Endothelial cell of hepatic sinusoid (primary cell): ENCODE measurements around the gene CTNND1.

Experiments
- in situ Hi-C: cut with HindIII; loops from 2 replicates; pipeline ENCODE4 v1.10.0; 2017; ENCODE audit warnings: low sequenced_read_pairs

CTNND1 gene

DNA sequence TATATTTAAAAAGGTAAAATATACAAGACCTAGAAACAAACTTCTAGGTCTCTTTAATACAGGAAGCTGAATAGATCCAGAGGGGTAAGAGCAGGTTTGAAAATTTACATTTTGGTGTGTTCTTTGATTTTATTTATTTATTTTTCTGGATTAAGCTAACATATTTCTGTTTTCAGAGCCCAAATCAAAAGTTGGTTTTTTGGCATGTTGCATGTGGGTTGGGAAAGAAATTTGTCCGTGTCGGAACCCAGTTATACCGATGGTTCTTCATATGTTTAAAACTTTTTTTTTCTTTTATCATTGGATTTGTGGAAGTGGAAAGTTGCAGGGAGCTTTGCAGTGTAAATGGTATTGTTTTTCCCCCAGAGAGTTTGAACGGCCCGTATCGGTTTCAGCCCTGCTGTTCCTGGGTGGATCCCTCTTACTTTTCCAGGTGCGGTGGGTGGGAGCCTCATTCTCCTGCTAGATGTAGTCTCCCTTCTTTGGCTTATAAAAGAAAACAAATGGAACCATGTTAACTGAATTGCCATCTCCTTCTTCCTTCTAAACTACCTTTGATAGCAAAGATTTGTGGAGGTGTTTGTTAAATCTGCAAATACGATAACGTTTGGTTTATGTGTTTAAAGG, 746 bp downstream of the CTNND1 start:
- in situ Hi-C loops, result no loop called here

DNA sequence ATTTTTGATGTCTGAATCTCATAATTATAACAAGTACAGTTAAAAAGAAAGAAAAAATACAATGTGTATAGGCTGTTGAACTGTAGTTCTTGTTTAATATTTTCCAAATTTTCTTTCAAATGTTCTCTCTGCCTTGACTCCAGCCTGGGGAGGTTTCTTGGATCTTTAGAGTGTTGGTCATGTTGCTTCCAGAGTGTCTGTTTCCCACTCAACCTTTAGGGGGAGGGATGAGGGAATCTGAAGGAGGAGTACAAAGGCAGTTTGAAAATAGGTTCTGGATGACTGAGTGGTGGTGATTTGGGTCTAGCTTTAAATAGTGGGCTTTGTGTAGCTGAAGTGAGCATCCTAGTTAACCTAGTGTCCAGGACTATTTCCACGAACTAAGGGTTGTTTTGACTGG, 2.0 kb downstream of the CTNND1 start:
- in situ Hi-C loops, result no loop called here

DNA sequence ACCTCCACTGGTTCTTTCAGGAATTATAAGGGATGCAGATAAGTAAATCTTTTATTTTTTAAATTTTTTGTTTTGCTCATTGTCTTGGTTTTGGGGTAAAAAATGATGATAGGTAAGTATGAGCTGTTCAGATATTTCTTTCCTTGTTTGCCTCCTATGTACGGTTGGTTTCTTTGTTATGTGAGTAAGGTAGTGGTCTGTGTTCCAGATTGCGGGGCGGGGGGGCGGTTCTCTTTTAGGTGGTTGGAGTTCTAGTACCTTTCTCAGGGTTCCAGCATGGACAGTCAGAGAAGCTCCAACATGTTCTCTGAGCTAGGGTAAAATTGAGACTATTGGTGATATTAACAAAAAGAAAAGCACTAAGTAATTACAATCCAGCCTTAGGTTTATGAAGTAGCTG, 2.4 kb downstream of the CTNND1 start:
- in situ Hi-C loops, result no loop called here

DNA sequence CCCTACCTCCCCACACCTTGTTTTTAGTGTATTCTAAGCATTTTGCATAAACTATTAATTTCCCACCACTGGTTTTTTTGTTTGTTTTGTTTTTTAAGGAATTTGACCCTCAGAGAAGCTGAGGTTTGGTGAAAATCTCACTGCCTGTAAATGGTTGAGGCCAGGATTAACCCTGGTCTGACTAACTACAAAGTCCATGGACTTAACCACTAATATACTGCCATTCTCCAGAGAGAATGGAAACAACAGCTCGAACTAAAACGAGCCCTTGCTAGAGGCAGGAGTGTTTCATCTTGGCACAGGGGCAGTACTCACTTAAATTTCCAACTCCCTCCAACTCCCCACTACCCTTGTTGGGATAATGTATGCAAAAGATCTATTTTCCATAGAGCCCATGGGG, 3.0 kb downstream of the CTNND1 start:
- in situ Hi-C loops, result no loop called here

DNA sequence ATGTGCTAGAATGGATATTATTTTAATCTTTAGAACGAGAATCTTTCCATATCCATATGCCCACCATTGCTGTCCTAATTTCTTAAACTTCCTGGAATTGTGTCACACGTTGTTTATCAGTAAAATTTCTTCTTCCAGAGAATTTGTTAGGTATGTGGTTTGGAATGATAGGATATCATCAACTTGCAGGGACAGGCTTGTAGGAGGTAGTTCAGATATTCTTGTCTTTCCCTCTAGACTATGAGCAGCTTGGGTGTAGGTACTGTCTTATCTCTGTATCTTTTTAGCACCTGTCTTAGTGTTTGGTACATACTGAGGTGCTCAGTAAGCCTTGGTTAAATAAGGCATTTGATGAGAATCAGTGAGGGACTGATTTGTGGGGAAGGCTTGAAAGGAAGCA, 3.4 kb downstream of the CTNND1 start:
- in situ Hi-C loops, result no loop called here

DNA sequence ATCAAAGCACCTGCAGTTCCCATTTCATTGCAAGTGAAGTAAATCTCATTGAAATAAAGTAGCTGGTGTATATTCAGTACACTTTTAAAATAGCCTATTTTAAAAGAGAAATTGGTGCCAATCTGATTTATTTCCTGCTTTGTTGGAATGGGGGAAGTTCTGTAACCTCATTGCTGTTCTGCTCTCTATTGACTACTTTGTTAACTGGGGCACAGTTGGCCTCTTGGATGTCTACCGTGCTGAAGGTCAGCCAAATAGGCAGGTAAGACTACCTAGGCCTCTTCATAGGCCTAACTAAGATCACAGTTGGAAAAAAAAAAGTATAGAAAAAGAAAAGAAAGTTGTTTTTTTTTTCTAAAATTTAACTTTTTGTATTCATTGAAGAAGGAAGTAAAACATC, 9.2 kb downstream of the CTNND1 start:
- in situ Hi-C loops, result no loop called here

DNA sequence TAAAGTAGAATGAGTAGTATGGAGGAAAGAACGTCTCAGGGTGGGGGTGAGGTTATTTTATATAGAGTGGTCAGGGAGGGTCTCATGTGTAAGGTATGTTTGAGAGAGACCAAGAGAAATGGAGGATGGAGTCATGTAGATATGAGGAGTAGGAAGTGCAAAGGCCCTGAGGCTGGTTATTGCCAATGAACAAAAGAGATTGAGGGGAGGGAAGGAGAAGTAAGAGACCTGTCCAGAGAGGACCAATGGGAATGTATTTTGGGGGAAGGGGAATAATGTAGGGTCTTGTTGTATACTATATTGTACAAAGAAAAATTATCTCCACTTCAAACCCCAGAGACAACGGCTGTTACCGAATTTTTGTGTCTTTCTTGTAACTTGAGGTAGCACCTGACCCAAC, 9.8 kb downstream of the CTNND1 start:
- in situ Hi-C loops, result no loop called here

DNA sequence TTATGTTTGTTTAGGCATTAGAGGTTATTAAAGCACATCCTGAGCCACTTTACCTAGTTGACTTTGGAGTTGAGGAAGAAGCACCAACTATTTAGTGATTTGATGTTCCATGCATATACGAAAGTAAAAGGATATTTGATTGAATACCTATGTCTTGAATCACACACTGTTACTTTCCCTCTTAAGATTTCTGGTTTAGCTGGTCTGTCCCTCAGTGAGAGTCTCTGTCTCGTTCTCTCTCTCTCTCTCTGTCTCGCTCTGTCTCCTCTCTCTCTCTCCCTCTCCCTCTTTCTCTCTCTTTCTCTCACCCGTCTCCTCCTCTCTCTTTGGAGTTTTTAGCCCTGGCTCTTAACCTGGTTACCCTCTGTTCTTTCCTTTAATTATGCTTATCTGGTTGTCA, 11.0 kb downstream of the CTNND1 start:
- in situ Hi-C loops, result no loop called here

DNA sequence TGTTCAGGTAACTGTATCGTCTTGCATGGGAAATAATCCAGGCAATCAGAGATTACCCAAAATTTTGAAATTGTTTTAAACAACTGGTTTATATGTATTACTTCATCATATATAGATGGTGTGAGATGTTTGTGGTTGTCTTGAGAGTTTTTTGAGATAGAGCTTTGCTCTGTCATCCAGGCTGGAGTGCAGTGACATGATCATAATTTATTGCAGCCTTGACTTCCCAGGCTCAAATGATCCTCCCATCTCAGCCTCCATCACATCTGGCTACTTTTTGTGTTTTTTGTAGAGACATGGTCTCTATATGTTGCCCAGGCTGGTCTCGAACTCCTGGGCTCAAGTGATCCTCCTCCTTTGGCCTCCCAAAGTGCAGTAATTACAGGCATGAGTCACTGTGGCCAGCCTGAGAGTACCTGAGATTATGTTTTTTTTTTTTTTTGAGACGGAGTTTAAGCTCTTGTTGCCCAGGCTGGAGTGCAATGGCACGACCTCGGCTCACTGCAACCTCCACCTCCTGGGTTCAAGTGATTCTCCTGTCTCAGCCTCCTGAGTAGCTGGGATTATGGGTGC, 11.5 kb downstream of the CTNND1 start:
- in situ Hi-C loops, result no loop called here

DNA sequence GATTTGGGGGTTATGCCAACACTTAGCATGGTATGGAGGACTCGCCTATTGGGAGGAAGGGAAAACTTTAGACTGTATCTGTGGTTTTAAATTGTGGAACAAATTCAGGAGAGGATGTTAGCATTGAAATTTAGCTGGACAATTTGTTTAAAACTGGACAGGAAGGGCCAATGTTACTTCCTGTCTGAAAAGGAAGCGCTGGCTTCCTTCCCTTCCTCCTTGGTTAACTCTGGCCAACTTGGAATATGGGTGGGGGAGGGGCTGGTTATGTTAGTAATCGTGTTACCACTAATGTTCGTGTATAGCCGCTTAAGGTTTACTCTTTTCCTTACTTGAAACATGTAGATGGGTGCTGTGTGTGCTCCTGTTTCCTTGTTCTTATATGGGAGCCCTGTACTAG, 13.9 kb downstream of the CTNND1 start:
- in situ Hi-C loops, result loop anchor here (5.0 kb wide), 1 partner anchor 63 kb away; the partner anchor contains the start of genes MED19 and TMX2

DNA sequence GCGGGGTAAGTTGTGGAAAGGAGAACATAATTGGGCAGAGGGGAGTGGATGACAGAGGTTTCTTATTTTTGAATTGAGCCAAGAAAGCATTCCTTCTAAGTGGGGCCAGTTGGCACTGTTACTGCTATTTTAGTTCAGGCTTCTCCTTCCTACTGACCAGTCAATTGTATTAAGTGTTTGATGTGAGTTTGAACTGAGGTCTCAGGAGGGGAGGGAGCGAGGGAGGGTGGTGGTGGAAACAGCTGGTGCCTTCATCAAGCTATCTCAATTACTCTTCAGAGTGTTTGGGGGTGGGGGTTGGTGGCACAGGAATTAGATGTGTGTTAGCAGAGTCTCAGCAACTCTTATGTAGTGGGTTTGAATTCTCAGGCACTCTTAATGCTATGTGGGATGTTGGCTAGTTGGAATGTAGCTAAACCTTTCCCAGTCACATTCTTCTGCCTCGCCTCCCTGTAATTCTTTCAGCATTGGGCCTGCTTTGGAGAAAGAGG, 14.5 kb downstream of the CTNND1 start:
- in situ Hi-C loops, result loop anchor here (5.0 kb wide), 1 partner anchor 64 kb away; the partner anchor contains the start of genes MED19 and TMX2

DNA sequence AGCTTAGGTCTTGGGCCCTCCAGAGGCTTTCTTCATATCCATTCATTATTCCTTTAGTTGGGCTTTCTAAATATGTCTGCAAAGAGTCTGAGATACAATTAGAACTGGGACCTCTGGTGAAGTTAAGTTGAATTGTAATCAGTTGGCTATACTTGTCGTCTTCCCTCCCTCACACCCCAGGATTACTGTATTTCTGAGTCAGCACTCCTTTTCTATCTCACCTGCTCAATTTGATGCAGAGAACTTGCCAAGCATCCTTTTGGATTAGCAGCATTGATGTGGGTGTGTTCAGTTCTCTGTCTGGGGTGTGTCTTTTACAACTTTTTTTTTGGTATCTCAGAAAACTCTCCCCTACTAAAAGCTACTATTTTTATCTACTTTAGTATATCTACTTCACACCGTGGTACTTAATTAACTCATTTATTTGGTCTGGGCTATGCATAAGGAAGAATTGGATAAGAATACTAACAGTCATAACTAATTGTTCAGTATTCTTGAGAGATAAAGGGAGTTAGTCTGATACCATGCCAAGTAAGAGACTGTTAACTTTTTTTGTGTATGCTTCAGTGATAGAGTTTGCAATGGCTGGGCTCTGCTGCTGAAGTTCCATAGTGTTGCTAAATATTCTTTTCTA, 15.1 kb downstream of the CTNND1 start:
- in situ Hi-C loops, result loop anchor here (5.0 kb wide), 1 partner anchor 64 kb away; the partner anchor contains the start of genes MED19 and TMX2

DNA sequence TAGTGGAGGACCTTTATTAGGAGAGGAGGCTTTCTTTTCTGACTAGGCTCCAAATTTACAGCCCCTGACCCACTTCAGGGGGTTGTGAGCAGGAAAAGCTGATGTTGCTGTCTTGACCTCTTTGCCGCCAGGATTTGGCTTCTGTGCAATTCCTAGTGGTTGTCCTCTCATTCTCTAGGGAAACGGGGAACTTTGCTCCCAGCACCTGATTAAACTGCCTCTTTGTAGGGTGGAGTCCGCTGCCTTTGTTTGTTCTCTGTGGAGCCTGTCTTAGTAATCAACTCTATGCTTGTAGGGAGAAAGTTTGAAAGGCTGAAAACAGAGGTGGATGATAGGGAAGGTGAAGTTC, 16.3 kb downstream of the CTNND1 start:
- in situ Hi-C loops, result loop anchor here (5.0 kb wide), 1 partner anchor 66 kb away; the partner anchor contains the start of genes MED19 and TMX2

DNA sequence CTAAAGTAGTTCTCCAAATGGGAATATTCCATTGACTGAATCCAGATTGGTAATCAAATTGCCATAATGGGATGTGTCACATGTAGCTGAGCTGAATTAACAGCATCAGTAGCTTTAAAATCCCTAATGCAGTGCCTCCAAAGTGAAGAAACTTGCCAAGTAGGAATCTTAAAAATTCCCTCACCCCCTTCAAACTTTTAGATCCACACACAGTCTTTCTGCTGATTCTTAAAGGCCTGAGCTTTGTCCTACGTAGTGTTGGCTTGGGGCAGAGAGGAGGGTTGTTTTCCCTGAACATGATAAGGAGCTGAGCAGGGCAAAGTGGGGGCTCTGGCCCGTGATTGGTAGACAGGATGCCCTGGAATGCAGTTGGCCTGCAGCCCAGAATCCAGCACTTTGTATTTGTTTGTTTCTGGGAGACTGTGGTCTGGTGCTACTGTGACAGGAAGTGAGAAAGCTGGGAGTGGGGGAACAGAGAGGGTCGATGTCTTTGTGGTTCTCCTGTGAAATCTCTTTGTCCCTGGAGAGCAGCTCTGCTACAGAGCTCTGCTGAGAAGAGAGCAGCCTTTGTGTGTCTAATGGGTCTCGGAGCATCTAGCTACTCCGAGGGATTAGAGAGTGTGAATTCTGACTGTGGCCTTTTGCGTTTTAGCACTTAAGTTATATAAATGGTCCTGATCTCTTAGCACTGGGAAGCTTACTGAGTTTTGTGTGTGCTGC, 16.9 kb downstream of the CTNND1 start:
- in situ Hi-C loops, result loop anchor here (5.0 kb wide), 1 partner anchor 66 kb away; the partner anchor contains the start of genes MED19 and TMX2

DNA sequence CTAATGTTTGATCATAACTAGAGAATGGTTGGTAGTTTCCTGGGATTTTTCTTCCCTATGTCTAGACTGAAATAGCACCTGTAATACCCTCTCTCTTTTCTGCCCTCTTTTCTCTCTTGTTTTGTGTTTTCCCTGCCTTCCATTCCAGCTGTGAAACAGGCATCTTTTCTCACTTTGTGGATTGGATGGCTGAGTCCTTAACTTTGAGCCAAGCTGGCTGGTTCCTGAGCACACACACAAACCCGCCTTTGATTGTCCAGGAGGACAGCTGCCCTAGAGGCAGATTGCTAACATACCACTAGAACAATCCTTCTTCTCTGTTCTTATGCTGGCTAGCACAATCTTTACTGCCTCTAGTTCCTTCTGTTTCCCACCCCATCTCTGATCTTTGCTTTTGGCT, 17.7 kb downstream of the CTNND1 start:
- in situ Hi-C loops, result loop anchor here (5.0 kb wide), 1 partner anchor 67 kb away; the partner anchor contains the start of genes MED19 and TMX2

DNA sequence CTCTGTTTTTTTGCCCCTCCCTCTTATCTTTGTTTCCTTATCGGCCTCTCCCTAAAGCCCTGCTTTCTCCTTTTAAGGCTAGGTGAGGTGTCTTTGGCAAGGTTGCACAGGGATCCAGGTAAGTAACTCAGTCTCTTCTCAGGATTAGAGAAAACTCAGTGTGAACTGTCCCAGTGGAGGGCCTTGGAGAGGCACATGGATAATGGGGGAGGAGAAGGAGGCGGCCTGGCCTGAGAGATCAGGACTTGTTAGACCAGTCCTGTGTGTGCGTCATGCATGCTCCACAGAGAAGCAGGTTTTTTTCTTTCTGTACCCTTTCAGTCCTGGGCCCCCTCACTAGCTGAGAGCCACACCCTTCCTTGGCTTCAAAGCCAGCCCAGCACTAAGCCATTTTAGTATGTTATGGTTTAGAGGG, 19.9 kb downstream of the CTNND1 start:
- in situ Hi-C loops, result no loop called here

DNA sequence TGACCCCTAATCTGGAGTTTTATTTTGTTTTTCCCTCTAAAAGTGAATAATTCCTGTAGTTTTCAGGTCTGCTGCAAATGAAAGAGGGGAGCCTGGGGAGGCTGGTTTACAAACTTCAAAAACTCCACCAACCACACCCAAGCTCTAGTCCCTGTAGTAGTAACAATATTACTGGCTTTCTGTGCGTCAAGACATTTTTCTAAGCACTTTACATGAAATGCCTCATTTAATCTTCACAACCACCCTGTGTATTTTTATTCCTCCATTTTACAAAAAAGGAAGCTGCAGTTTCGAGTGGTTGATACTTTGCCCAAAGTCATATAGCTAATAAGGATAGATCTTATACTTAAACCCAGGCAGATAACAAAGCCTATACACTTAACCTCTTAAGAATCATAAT, 23.5 kb downstream of the CTNND1 start:
- in situ Hi-C loops, result no loop called here

DNA sequence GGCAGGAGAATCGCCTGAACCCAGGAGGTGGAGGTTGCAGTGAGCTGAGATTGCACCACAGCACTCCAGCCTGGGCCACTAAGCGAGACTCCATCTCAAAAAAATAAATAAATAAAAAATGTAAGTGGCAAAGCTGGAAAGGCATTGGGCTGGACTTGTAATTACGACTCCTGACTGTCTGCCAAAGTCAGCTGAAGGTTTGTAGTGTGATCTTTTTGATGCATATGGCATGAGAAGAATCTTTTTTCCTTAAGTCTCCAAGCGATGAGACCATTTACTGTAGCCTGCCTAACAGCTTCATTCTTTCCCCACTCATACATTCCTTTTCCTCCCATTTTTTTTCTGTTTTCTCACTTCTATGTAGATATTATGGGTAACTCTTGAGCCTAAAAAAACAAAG, 24.8 kb downstream of the CTNND1 start:
- in situ Hi-C loops, result no loop called here

DNA sequence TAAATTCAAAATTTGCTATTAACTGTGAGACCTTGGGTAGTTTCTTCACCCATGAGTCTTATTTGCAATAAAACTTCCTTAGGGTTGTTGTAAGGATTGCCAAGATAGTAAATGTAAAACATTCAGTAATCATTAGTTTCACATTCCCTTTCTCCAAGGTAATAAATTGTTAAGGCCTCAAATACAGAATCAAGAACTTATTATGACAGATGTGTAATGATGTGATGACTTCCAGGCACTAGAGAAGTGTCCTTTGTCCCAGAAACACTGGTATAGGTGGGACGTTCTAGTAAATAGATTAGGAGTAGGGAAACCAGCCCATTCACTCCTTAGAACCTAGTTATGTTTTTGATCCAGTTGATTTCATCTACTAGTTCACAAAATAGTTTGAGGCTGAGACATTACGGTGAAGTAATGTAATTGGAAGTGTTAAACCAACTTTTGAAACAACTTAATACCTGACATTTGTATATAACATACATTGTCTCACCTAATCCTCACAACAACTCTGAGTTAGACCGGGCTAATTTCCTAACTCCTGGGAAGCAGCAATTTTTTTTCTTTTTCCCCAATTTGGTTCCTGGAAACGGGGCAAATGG, 25.5 kb downstream of the CTNND1 start:
- in situ Hi-C loops, result no loop called here

DNA sequence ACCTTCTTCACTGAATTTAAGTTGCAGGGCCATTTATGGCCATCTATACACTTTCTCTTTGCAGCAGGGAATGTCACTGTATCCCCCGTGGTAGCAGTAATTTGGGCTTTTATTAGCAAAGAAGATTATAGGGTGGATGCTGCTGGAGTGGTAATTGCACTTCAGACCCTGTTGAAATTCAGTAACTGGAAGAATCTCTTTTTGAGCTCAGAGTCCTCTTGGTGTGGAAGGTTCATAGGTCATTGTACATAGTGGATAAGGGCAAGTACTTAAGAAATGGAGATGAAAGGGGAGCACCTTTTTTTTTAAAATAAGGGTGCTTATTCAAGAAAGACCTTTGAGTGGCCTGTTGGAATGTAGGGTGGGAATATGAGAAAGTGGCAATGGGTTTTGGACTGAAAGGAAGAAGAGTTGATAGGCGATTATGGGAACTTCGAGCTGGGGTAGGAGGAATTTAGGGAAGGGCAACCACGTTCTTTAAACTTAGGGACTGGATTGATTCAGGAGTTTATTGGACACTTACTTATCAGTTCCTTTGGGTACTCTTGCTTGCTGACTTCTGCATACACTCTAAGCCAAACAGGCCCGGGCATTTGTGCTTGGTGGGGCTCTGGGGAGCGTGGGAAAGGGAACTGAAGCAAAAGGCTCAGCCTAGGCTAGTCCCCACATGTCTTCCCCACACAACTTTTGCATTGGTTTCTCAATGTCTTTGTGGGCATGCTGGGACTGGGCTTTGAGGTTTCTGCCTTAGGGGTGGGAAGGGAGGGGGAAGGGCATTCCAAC, 26.5 kb downstream of the CTNND1 start:
- in situ Hi-C loops, result no loop called here
